GM23248 (cell line): Measurements from ENCODE around the gene RUNX1. TPM values are rescaled to one million over a fixed set of nuclear protein-coding genes. Genes with fewer than 3 reads are reported as not detected.

Source experiments
- DNase-seq: peaks from one replicate; pipeline ENCODE4 v3.0.0-alpha.2; 2015
- H2AFZ ChIP-seq: fragments of 200-600 bp; sonication (generic); 2 replicates; pipeline ENCODE4 v1.6.1; 2016; ENCODE audit warnings: antibody characterized with exemption
- H3F3A ChIP-seq: fragments of 200-600 bp; sonication (generic); 2 replicates; pipeline ENCODE4 v1.6.1; 2016; ENCODE audit warnings: mild to moderate bottlenecking, antibody characterized with exemption, mixed run types; ENCODE audit not compliant: insufficient read depth
- H3K27ac ChIP-seq: fragments of 200-600 bp; sonication (generic); 2 replicates; pipeline ENCODE4 v1.5.1; 2016; ENCODE audit warnings: mild to moderate bottlenecking
- H3K27me3 ChIP-seq: fragments of 200-600 bp; sonication (generic); replicated peaks from 2 replicates; pipeline ENCODE4 v1.6.1; 2016; ENCODE audit warnings: mild to moderate bottlenecking; ENCODE audit not compliant: insufficient read depth
- H3K36me3 ChIP-seq: fragments of 200-600 bp; sonication (generic); 2 replicates; pipeline ENCODE4 v1.6.1; 2016; ENCODE audit warnings: low read depth, mild to moderate bottlenecking
- H3K4me1 ChIP-seq: fragments of 200-600 bp; sonication (generic); 2 replicates; pipeline ENCODE4 v1.6.1; 2016; ENCODE audit warnings: mild to moderate bottlenecking; ENCODE audit not compliant: insufficient read depth
- H3K4me2 ChIP-seq: fragments of 200-600 bp; sonication (generic); one replicate; pipeline ENCODE4 v1.6.1; 2016; ENCODE audit warnings: mild to moderate bottlenecking; ENCODE audit not compliant: unreplicated experiment
- H3K4me3 ChIP-seq: fragments of 200-600 bp; sonication (generic); 2 replicates; pipeline ENCODE4 v1.5.1; 2016; ENCODE audit warnings: mild to moderate bottlenecking
- H3K79me2 ChIP-seq: fragments of 200-600 bp; sonication (generic); 2 replicates; pipeline ENCODE4 v1.6.1; 2016; ENCODE audit warnings: mild to moderate bottlenecking; ENCODE audit not compliant: insufficient read depth
- H3K9ac ChIP-seq: fragments of 200-600 bp; sonication (generic); 2 replicates; pipeline ENCODE4 v1.6.1; 2016; ENCODE audit warnings: mild to moderate bottlenecking
- H3K9me2 ChIP-seq: fragments of 200-600 bp; sonication (generic); 2 replicates; pipeline ENCODE4 v1.6.1; 2016; ENCODE audit warnings: mixed run types, mild to moderate bottlenecking, moderate library complexity; ENCODE audit not compliant: insufficient read depth
- H3K9me3 ChIP-seq: fragments of 200-600 bp; sonication (generic); one replicate; pipeline ENCODE4 v1.6.1; 2017; ENCODE audit warnings: low read depth
- H4K20me1 ChIP-seq: fragments of 200-600 bp; sonication (generic); 2 replicates; pipeline ENCODE4 v1.6.0; 2016; ENCODE audit not compliant: insufficient read depth
- EZH2 ChIP-seq: fragments of 200-600 bp; sonication (generic); IDR thresholded peaks from 2 replicates; pipeline ENCODE4 v1.6.1; 2018; ENCODE audit warnings: antibody characterized with exemption, mild to moderate bottlenecking; ENCODE audit not compliant: insufficient read depth, poor library complexity, severe bottlenecking
- EZH2phosphoT487 ChIP-seq: fragments of 200-600 bp; sonication (generic); IDR thresholded peaks from 2 replicates; pipeline ENCODE4 v1.6.1; 2018; ENCODE audit warnings: antibody characterized with exemption, moderate library complexity, mild to moderate bottlenecking, low read depth; ENCODE audit not compliant: insufficient read depth
- WGBS, 2 experiments: methylation state at CpG; one replicate each; pipeline ENCODE4 v1.1.6; 2015 to 2017; ENCODE audit warnings: low lambda C conversion rate in 2 of 2, low coverage in 1 of 2; ENCODE audit errors: missing lambda C conversion rate in 2 of 2; 5-methylcytosine and 5-hydroxymethylcytosine counted together
- in situ Hi-C: fragments of 300-500 bp; cut with MboI; formaldehyde crosslinking; loops from 2 replicates; pipeline ENCODE4 v1.15.0; 2020
- polyA plus RNA-seq: library from polyadenylated mRNA; unstranded; fragments of >200 nt; fragmentation: Nextera tagmentation; extraction: Ambion mirVana; gene quantifications from 2 replicates; pipeline ENCODE4 v1.2.1, GENCODE V29; 2016
- total RNA-seq: library from RNA; depleted of rRNA; stranded (reverse); fragments of >200 nt; shearing (Covaris generic); gene quantifications from 2 replicates; pipeline ENCODE4 v1.2.3, GENCODE V29; 2014

RUNX1 gene
- total and polyA plus RNA-seq, 2 experiments from 2014 or later = 21.3 to 32.6 TPM

DNA sequence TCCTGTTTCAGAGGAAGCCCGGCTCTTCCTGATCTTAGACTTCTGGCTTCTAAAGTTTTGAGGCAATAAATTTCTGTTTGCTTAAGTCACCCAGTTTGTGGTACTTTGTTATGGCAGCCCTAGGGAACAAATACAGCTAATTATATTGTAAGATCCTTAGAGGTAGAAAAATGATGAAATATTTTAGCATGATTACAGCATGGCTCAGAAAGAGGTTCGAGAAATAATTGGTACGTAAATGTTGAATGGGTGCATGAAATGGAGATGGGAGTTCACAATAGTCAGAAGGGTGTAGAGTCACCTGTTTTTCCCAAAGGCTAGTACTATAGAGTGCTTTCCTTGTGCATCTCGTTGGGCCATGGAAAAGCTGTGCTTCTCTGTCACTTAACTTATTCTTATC lies 123.5 kb downstream of the RUNX1 start:
- TF ChIP-seq EZH2 (no peak), EZH2phosphoT487 (no peak)
- no peak overlapping the region for H2AFZ ChIP-seq
- WGBS, 2 experiments = 90 to 92% methylated on average over 4 of the region's 4 CpGs
- H3K4me2 ChIP-seq = no peak overlapping the region
- H3K27ac ChIP-seq = no peak overlapping the region
- no peaks in the 10 kb centered on the region for H3K79me2 ChIP-seq
- no peaks in the 10 kb centered on the region for H3K27me3 ChIP-seq
- H3K9me3 ChIP-seq = no peaks in the 10 kb centered on the region
- in situ Hi-C loops = no loop called here
- H3K4me3 ChIP-seq = no peak overlapping the region
- 0 out of 2 replicates have a peak, but pooled peaks cover under 1% of the 10 kb centered on the region for H3F3A ChIP-seq
- DNase-seq = no peak
- H3K36me3 ChIP-seq = no peaks in the 10 kb centered on the region
- no peaks in the 10 kb centered on the region for H4K20me1 ChIP-seq
- no peaks in the 10 kb centered on the region for H3K9me2 ChIP-seq
- no peak overlapping the region for H3K9ac ChIP-seq
- H3K4me1 ChIP-seq = peaks cover 1% of the 10 kb centered on the region; the same call in 1 of the 2 replicates

DNA sequence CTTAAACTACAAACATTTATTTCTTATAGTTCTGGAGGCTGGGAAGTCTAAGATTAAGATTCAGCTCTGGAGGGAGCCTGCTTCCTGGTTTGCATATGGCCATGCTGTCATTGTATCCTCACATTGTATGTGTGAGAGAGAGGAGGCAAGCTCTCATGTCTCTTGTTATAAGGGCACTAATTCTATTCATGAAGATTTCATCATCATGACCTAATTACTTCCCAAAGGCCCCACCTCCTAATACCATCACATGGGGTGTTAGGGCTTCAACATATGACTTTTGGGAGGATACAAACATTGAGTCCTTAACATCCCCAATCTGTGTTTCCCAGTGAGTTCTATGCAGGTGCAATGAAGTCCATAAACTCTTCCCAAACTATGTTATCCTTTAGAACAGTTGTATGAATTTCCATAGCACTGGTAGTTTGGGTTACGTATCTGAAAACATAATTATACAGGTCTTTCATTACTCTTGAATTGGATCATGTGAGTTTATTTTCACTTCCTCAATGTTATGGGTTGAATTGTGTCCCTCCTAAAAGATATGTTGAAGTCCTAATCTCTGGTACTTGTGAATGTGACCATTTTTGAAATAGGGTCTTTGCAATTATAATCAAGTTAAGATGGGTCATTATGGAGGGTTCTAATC lies 124.2 kb downstream of the RUNX1 start:
- in situ Hi-C loops = no loop called here
- TF ChIP-seq EZH2phosphoT487 = no peak
- TF ChIP-seq EZH2 = no peak
- Histone ChIP-seq H3K4me3 (no peak overlapping the region), H4K20me1 (no peaks in the 10 kb centered on the region), H3F3A (no peaks in the 10 kb centered on the region), H3K79me2 (no peaks in the 10 kb centered on the region), H3K4me1 (no peaks in the 10 kb centered on the region), H3K9ac (no peak overlapping the region), H3K36me3 (no peaks in the 10 kb centered on the region), H3K4me2 (no peak overlapping the region), H2AFZ (no peak overlapping the region), H3K9me3 (no peaks in the 10 kb centered on the region), H3K9me2 (no peaks in the 10 kb centered on the region), H3K27me3 (no peaks in the 10 kb centered on the region), H3K27ac (no peak overlapping the region)
- WGBS, 2 experiments = 96 to 100% methylated on average over 1 of the region's 1 CpG
- no peak for DNase-seq

DNA sequence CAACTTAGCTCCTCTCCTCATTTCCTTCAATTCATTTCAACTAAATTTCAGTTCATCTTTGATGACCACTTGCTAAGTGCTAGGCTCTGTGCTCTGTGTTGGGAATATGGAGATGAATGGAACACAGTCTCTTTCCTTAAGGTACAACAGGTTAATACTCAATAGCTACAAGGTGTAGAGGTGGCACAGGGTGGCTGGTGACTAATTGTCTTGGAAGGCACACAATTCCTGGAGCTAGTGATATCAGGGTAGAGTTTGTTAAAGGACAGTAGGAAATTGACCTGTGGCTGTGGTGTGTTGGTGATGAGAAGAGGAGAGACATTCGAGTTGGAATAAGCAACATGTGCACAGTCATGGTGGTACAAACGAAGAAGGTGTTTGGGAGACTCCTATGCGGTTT lies 124.9 kb downstream of the RUNX1 start:
- H2AFZ ChIP-seq = no peak overlapping the region
- no peaks in the 10 kb centered on the region for H3K4me1 ChIP-seq
- in situ Hi-C loops = no loop called here
- no peak overlapping the region for H3K27ac ChIP-seq
- H3K9me2 ChIP-seq = no peaks in the 10 kb centered on the region
- no peak overlapping the region for H3K4me2 ChIP-seq
- no peaks in the 10 kb centered on the region for H3F3A ChIP-seq
- no peak overlapping the region for H3K9ac ChIP-seq
- H3K4me3 ChIP-seq = no peak overlapping the region
- H4K20me1 ChIP-seq = no peaks in the 10 kb centered on the region
- no peak for DNase-seq
- H3K36me3 ChIP-seq = no peaks in the 10 kb centered on the region
- no peaks in the 10 kb centered on the region for H3K79me2 ChIP-seq
- no peaks in the 10 kb centered on the region for H3K9me3 ChIP-seq
- no peak for TF ChIP-seq EZH2
- no peak for TF ChIP-seq EZH2phosphoT487
- WGBS, 2 experiments = 81 to 83% methylated on average over 3 of the region's 3 CpGs
- H3K27me3 ChIP-seq = no peaks in the 10 kb centered on the region

DNA sequence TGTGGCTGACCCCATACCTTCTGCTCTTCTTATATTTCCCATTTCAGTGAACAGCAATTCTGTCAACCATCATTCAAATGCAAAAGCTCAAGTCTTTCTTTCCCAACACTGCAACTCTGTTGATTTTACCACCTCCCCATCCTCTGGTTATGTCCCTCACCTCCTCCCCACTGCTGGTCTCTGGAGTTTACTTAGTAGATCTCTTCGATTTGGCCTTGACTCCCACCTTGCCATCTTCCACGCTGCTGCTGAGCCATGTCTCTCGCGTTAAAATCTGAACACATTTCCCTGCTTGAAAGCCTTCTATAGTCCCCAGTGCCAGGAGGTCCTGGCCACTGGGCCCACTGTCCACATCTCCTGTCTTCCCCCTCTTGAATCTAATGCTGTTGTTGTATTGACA lies 125.5 kb downstream of the RUNX1 start:
- Histone ChIP-seq H3K4me2 (no peak overlapping the region), H3K79me2 (no peaks in the 10 kb centered on the region), H3K9me2 (no peaks in the 10 kb centered on the region), H3K27ac (no peak overlapping the region), H3F3A (no peaks in the 10 kb centered on the region), H3K27me3 (no peaks in the 10 kb centered on the region), H3K4me3 (no peak overlapping the region), H2AFZ (no peak overlapping the region), H3K9me3 (no peaks in the 10 kb centered on the region), H3K4me1 (no peaks in the 10 kb centered on the region), H4K20me1 (no peaks in the 10 kb centered on the region), H3K9ac (no peak overlapping the region), H3K36me3 (no peaks in the 10 kb centered on the region)
- no peak for DNase-seq
- TF ChIP-seq EZH2phosphoT487 (no peak), EZH2 (no peak)
- in situ Hi-C loops = no loop called here
- WGBS, 2 experiments = 86 to 88% methylated on average over 4 of the region's 4 CpGs
